GM18511 (cell line): ENCODE measurements around the gene CYSTM1.
A peak's percentile ranks its signal among the peaks of the same experiment; 100 is the strongest.

Source experiments
- ATAC-seq: cut with Tn5 transposase; IDR thresholded peaks from one replicate; pipeline ENCODE4 v1.9.1; 2021; ENCODE audit warnings: mild to moderate bottlenecking, moderate library complexity; ENCODE audit not compliant: unreplicated experiment

Gene CYSTM1

DNA sequence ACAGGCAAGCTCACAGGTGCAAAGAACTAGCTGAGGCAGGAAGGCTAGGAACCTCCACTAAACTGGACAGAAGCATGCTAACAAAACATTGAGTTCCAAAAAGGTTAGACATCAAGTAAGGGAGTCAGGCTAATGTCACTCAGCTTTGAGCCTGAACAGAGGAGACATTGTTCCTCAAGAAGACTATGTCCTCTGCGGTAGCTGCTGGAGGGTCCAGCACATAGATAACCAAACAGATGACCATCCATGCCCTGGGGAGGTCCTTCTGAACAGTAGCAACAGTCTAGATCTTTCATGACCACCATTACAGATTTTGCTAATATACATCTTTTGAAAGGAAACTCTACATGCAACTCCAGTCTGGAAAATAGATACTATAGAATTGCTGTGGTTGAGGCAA is 57.7 kb downstream of the CYSTM1 start:
- no peak for ATAC-seq

DNA sequence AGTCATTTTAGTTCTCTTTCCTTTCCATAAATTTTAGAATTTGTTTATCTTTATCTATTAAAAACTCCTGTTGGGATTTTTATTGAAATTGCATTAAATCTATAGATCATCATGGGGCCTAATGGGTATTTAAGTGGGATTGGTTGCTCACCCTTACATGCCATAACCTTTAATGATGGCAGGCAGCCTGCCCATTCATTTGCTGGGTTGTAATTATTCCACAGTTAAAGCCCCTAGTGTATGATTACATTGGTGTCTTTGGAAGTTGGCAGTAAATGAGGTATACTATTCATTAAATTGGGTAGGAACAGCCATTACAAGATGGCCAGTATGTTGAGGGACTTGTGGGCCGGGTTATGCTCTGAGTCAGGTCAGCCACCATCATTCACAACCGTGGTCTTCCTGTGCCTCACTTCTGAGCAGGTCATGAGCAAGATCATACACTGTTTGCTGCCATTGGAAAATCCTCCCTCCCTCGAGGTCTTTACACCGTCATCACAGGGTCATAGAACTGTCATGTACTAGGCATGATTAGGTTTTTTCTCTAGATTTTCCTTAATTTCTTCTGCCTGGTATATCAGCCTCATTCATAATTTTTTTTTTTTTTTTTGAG is 59.5 kb downstream of the CYSTM1 start:
- ATAC-seq: no peak

DNA sequence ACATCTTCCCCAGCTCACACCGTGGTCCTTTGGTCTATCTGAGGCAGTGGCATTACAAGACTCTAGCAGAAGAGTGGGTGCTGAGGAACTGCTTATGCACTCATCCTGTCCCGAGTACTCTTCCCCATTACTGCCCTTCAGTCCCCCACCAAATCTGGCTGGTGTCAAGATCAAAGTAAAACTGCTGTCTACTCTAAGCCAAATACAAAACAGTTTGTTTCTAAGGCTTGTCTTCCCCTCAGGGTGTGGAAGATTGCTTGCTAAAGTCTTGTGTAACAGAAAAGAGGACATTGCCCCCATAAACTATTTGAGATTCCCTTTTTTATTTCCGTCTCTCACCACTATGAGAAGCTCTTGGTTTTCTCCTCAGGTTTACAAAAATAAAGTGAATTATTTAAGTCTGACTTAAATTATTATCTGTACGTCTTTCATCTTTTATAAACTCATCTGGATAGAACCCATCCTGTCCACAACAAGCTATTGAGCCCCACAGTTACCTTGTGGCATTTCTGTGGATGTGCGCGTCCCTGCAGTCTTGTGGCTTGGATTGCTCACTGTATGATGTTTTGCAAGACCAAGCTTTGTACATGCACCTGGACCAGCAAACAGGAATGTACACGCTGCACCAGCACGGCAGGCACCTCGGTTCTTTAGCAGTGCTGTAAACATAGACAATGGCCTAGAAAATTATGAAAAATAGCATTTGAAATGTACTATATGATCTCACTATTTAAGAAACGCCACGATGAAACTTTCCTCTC is 61.0 kb downstream of the CYSTM1 start:
- ATAC-seq: no peak

DNA sequence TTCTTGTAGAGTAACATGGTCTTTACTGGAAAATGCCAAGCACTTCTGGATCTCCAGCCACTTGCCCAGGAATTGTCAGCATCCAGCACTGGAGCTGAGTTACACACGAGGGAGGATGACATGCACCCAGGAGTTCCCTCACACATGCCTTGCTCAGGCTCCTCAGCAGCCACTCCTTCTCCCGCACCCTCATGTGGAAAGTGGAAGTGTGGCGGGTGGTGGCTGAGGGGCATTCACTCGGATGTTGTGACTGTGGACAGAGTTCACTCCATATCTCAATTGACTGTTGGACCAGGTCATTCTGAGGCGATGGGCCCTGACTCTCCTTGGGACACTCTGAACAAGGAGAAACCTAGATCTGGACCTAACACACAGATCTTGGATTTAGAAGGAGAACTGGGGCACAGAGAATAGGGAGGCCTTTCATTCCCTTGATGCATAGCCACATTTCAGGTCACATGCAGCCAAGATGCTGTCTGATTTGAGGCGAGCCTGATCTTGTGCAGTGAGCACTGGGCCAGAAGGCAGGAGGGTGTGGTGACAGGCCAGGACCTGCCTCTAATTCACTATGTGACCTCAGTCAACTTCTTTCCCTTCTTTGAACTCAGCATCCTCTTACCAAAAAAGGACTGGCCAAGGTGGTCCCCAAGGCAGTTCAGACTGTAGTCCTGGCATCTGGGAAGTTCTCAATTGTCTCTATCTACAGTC is 62.1 kb downstream of the CYSTM1 start:
- ATAC-seq: no peak

DNA sequence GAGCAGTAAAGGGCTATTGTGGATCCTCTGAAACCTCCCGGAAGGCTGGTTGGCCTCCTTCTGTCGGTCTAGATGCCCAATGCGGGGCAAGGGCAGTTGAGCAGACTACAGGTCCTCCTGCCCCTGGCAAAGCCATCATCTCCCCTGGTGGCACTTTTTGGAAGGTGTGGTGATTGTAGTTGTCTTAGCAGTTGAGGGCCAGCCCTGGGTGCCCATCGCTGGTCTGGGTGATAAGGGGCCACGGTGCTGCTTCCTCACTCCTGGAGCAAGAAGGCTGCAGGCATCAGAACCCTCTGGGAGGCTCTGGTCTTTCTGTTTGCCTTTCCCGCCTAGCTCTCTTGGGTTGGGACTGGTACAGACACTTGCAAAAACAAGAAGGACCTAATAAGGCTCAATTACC is 63.8 kb downstream of the CYSTM1 start:
- ATAC-seq: no peak

DNA sequence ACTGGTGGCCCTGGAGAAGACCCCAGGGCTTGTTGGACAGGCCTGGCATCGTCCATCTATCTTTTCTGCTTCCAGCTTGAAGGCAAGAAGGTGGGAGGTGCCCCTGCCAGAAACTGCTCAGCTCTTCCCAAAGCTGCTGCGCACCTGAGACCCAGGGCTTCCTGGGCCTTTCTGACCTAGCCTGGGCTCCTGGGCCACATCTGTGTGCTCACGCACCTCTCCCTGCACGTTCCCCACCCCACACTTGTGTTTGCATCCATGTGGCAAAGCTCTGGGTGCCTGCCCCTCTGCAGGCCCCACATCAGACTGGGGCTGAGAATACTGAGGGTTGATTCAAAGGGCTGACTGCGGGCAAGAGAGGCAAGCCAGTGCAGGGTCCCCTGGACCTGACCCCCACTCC is 64.5 kb downstream of the CYSTM1 start:
- ATAC-seq: no peak

DNA sequence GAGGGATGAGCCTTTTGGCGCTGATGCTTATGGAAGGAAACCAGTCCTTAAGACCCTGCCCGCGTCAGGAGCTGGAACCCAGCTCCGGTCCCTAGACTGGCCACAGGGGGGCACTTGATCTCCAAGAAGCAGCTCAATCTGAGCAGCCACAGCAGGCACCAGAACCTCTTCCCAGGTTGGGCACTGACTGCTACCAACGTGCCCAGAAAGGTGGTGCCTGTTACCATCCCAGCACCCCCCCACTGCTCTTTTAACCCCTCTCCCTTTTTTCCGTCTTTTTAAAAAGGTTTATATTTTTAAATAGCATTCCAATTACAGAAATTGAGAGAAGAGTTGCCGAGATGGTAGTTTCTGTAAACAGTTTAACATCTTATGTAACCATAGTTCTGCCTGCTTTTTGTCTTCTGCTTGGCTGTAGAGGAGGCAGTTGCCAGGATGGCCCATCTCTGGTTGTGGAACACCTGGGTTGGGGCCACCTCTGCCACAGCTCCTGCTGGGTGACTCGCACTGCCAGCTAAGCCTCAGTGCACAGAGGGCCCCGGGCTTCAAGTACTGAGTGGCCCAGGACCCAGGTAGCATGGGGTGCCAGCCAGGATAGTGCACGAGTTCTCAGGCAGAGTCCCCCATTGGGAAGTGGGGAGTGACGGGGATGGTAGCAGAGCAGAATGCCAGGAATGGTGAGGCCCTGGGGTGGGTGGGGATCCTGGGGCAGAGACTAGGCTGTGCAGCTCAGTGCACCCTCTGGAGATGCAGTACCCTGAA is 65.1 kb downstream of the CYSTM1 start:
- ATAC-seq: peak; percentile 74

DNA sequence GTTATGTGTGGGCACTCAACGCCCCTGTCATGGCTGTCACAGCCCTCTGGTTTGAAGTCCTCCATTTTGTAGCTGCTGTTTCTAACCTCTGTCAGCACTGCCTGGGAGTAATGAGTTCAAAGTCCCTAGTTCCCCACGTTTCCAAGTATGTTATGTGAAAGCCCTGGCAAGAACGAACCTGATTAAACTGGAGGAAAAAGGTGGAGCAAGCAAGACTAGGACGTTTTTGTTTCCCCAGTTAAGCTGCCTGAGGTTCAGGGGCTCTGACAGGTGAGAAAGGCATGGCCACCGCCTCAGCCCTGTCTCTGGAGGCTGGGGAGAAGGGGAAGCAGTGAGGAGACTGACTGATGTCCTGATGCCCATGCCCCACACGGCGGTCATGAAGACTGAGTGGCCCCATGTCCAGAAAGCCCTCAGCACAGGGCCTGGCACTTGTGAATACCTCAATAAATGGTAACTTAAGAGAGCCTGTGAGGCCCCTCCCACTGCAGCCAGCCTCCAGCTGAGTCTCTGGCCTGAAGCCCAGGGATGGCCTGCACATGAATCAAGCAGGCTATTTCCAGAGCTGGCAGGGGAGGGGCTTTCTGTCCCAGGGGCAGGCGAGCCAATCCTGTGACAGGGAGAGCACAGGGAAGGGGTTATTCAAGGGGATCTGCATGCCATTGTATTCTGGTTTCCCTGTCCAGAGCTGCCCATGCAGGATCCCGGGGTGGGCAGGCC is 66.2 kb downstream of the CYSTM1 start:
- no peak for ATAC-seq

DNA sequence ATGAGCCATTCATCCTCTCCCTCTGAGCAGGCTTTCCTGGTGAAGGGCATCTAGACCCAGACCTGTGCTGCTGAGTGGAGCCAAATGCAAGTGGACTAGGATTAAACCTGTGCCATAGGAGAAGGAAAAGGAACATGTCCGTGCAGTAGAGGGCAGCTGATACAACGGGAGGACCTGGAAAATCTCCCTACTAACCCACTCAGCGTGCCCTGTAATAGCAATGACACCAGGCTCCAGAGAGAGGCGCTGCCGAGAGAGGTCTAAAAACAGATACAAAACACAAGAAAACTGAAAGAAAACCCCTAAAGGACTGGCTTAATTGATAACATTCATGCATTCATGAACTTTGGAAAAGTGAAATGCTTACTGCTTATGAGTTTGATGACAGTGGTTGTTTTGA is 67.1 kb downstream of the CYSTM1 start:
- no peak for ATAC-seq

DNA sequence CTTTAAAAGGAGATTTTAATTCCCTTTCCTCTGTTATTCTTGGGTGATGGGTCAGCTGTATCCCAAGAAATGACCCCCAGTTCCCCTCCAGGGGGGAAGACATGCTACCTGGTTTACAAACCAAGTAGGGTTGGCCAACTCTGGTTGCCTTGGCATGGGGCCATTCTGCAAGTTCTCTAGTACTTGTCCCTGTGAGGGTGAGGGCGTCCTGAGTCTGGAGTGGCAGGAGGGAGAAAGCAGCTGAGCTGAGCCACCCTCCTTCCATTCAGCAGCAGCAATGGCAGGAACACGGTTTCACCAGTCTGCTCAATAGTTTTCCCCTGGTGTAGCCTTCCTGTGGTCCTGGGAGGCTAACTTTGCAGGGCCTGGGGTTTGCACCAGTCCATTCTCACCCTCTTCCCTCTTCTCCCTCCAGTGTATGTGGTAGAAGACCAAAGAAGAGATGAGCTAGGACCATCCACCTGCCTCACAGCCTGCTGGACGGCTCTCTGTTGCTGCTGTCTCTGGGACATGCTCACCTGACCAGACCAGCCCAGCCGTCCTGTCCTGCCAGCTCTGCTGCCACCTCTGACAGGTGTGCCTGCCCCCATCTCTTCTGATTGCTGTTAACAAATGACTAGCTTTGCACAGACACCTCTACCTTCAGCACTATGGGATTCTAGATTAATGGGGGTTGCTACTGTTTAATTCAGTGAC is 68.0 kb downstream of the CYSTM1 start:
- no peak for ATAC-seq

DNA sequence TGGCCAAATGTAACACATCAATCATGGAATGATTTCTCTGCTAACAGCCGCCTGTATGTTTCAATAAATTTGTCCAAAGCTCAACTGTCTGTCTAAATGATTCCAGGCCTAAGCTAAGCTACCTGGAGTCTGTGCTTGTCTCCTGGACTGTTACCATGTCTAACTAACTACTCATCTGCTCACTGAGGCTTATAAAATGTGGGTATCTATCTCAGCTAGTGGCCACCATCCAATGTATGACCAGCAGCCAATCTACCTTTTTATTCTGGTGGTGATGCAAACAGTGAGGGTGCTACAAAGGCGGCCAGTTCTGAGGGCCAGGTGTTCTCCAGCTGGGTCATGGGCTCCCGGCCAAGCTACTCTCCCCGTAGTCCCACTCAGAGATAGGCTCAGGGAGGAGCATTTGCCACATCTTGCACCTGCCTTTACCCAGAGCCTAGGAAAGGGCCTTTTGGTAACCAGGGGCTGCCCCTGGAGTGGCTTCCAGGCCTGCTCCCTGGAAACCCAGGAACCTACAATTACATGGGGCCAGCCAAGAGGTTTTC is 68.8 kb downstream of the CYSTM1 start:
- ATAC-seq: no peak

DNA sequence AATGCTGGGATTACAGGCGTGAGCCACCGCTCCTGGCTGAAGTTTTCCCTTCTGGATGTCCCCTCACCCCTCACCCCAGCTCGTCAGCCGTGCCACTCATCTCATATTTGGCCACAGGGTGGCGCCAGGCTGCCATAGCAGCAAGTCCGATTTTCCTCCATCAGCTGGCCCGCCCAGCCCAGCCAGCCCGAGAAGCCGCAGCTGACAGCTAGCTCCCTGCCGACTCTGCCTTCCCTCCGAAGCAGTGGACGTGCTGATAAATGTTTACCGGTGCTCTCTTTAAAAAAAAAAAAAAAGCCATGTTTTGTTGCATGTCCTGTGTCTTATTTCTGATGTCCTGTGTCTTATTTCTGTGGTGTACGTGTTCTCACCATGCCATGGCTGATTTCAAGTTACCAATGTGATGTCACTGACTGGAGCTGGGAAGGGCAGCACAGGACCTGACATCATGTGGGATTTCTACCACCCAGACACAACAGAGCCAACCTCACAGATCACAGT is 69.6 kb downstream of the CYSTM1 start:
- ATAC-seq: peak; percentile 74

DNA sequence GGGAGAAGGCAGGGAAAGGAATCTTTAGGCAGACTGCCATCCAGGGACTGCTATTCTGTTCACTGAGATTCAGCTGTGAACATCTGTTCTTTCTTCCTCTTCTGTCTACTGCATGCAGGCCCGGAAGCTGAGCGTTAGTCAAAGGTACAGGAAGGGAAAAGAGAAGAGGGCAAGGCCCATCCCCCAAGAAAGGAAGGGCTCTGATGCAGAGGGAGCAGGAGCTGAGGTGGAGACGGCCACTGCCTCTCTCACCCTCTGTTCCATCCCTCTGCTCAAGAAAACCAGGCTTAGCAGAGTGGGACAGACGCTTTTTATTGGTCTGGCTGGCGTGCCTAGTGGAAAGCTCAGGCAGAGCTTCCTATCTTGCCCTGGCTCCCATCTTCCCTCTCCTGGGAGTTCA is 70.4 kb downstream of the CYSTM1 start:
- ATAC-seq: no peak

DNA sequence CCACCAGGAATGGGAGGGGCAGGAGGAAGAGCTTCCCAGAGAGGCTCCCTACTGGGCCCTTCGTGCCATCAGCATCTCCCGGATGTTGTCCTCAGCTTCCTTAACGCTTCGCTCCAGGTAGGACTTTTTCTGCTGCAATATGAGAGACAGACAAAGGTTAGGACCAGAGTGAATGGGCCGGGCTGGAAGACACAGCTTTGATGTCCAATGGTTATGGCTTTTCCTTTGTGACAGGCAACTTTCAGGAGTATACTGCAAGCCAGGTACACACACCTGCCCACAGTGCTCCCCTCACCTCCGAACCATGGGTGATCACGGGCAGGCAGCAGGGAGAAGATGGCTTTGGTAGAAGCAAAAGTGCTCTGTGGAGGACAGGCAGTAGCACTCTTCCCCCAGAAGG is 70.9 kb downstream of the CYSTM1 start:
- ATAC-seq: no peak

DNA sequence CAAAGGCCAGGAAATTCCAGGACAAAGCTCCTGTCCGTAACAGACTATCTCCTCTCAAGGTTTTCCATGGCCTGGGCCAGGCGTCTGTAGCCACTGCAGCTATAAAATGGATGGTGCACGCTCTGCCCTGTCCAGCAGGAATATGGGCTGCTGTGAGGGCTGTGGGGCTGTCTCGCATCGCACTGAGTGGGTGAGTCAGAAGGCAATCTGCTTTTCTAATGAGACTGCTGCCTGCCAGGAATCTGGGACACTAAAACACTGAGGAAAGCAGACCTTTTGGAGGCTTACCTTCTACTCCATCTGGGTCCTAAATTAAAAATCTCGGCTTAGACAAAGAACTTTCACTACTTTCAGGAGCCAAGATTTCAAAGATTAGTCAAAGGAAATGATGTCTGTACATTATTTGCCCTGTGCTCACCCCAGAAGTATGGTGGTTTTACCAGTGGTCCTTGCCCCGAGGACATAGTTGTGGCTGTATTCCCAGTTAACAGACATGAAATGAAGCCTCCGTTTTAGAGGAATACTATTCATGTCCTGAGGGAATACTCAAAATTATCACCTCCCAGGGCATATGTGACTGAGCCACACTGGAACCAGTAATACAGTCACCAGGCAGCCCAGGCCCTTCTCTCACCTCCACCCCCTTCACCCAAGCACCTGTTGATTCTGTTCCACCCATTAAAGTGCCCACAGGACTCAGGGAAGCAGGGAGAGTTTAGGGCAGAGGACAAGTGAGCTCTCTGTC is 71.6 kb downstream of the CYSTM1 start:
- no peak for ATAC-seq

DNA sequence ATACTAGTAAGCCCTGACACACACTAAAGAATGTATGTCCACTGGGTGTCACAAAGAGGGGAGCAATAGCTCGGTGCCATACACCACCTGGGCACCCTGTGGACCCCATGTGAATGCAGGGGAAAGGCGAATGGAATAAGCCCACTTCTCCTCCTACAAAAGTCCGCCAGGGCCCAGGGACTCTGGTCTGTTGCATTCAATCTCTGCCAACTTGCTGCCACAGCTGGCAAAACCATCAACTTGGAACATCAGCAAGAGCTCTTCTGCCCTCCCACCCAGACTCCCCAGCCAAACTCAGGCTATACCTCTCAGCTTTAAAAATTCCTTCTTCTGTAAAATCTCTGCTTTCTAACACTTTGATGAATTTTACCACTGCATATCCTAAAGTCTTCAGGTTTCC is 73.4 kb downstream of the CYSTM1 start:
- ATAC-seq: no peak

DNA sequence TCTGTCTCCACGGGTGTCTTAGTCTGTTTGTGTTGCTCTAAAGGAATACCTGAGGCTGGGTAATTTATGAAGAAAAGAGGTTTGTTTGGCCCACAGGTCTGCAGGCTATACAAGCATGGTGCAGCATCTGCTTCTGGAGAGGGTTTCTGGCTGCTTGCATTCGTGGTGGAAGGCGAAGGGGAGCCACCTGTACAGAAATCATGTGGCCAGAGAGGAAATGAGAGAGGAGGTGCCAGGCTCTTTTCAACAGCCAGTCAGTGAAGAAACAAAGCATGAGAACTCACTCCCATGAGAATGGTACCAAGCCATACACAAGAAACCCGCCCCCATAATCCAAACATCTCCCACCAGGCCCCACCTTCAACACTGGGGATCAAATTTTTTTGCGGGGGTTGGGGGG is 74.5 kb downstream of the CYSTM1 start:
- no peak for ATAC-seq

DNA sequence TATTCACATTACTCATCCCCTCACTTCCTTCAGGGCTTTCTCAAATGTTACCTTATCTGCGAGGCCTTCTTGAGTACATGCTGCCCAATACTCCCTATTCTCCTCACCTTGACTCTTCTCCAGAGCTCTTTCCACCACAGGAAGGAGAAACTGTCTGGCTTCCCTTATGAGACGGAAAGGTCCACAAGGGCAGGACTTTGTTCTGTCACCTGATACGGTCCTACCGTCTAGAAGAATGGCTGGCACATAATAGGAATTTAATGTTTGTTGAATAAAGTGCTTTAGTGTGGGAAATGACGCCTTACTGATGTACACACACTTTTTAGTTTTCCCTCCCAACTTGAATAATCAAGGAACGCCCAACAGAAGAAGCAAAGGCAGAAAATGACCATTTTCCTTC is 75.4 kb downstream of the CYSTM1 start:
- no peak for ATAC-seq

DNA sequence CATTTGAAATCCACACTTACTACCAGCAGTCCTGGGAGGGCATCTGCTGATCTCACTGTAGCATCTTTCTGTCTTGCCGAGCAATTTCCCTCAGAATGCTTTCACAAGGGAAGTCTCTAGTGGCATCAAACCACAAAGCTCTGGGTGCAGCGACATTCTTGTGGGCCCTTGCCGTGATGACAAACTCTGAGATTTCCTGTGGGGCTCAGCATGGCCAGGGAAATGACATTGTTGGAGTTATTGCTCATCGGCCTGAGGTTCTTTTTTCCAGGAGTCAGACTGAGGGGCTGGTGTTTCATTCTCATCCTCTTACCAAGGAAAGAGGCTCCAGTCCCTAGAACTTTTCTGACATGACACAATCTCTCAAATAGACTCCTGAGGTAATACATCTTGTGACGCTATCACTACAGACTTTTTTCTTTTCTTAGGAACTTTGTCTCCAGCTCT is 76.6 kb downstream of the CYSTM1 start:
- ATAC-seq: peak; percentile 95
